Measurements from ENCODE around the gene CAMK4. TPM values are rescaled to one million over a fixed set of nuclear protein-coding genes. Genes with fewer than 3 reads are reported as not detected.
A peak's percentile ranks its signal among the peaks of the same experiment; 100 is the strongest.

Gene CAMK4
- total and polyA plus RNA-seq, 2 donors (not counting 3 experiments of a cell fraction or from before 2014, with no cell fraction given), result 2.2 to 5.4 TPM

DNA sequence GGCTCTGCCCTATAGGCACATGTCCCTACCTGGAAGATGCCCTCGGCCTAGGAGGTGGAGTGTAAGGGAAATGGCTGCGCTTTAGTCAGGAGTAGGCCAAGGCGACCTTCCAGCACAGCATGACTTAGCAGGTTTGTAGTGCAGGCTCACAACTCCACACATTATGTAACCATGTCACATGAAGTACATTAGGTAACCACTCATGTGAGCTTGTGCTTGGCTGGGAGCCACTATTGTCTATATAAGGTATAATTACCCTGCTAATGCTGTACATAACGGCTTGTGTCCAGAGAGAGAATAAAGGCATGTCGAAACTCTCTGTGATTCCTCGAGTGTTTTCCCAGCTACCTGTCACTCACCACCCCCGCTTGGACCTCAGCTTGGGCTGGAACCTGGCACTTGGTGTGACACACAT, 74.9 kb downstream of the CAMK4 start:
- no TSS peak for BruUV-seq (replicated peaks)
- Histone ChIP-seq H3K4me2 (ENCODE audit: insufficient read depth, low read length) (no peak overlapping the region), H2AFZ (ENCODE audit: low read depth, low read length) (no peak overlapping the region), H3K79me2 (ENCODE audit: control insufficient read depth, insufficient read depth, low read length) (no peaks in the 10 kb centered on the region), H3K4me3 (replicated peaks in 1 of 3; ENCODE audit: insufficient read depth in 1 of 3, low read depth in 1 of 3, low read length in 3 of 3) (no peak overlapping the region), H3K27me3 (ENCODE audit: control insufficient read depth in 2 of 2, insufficient read depth in 2 of 2, low read length in 2 of 2) (no peaks in the 10 kb centered on the region), H3K36me3 (ENCODE audit: control insufficient read depth in 2 of 2, extremely low read depth in 1 of 2, insufficient read depth in 2 of 2, low read length in 2 of 2) (no peaks in the 10 kb centered on the region), H3K9me1 (replicated peaks; ENCODE audit: control insufficient read depth, extremely low read depth, insufficient read depth, low read length) (no peaks in the 10 kb centered on the region), H4K20me1 (replicated peaks; ENCODE audit: control insufficient read depth, extremely low read depth, insufficient read depth, low read length) (no peaks in the 10 kb centered on the region), H3K9ac (replicated peaks; ENCODE audit: extremely low read depth, insufficient read depth, low read length) (no peak overlapping the region), H3K9me3 (replicated peaks; ENCODE audit: control insufficient read depth, insufficient read depth, low read length) (no peaks in the 10 kb centered on the region), H3K4me1 (ENCODE audit: control insufficient read depth, extremely low read depth, insufficient read depth, low read length) (no peaks in the 10 kb centered on the region), H3K27ac (ENCODE audit: insufficient read depth, low read depth, low read length) (no peak overlapping the region)
- TF ChIP-seq MYC (IDR thresholded peaks at IDR 0.05; ENCODE audit: low read depth, low read length) (no peak), JUN (IDR thresholded peaks at IDR 0.05; ENCODE audit: borderline replicate concordance, insufficient read depth, insufficient read length, low read depth) (no peak), EZH2 (IDR thresholded peaks at IDR 0.05; ENCODE audit: borderline replicate concordance, low read depth, low read length, severe bottlenecking) (no peak), POLR2AphosphoS5 (IDR thresholded peaks at IDR 0.05; ENCODE audit: insufficient read depth, low read depth, low read length) (no peak), FOS (IDR thresholded peaks at IDR 0.05; ENCODE audit: borderline replicate concordance, insufficient read depth, low read length) (no peak)
- TF ChIP-seq, protein P1, sequence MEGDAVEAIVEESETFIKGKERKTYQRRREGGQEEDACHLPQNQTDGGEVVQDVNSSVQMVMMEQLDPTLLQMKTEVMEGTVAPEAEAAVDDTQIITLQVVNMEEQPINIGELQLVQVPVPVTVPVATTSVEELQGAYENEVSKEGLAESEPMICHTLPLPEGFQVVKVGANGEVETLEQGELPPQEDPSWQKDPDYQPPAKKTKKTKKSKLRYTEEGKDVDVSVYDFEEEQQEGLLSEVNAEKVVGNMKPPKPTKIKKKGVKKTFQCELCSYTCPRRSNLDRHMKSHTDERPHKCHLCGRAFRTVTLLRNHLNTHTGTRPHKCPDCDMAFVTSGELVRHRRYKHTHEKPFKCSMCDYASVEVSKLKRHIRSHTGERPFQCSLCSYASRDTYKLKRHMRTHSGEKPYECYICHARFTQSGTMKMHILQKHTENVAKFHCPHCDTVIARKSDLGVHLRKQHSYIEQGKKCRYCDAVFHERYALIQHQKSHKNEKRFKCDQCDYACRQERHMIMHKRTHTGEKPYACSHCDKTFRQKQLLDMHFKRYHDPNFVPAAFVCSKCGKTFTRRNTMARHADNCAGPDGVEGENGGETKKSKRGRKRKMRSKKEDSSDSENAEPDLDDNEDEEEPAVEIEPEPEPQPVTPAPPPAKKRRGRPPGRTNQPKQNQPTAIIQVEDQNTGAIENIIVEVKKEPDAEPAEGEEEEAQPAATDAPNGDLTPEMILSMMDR (IDR thresholded peaks at IDR 0.05; ENCODE audit: extremely low read depth in 1 of 2, insufficient read depth in 1 of 2, low read depth in 1 of 2, low read length in 2 of 2), result no peak
- TF ChIP-seq, protein P2, sequence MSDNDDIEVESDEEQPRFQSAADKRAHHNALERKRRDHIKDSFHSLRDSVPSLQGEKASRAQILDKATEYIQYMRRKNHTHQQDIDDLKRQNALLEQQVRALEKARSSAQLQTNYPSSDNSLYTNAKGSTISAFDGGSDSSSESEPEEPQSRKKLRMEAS (IDR thresholded peaks at IDR 0.05; ENCODE audit: insufficient read depth, insufficient read length), result no peak
- dilution Hi-C loops (cut with MboI; ENCODE audit: extremely low pct_ligation_motif_present, low sequenced_read_pairs) (no loop called here), intact Hi-C loops (cut with micrococcal nuclease) (no loop called here)
- DNase-seq (ENCODE audit: low read depth, low spot score) (peak; percentile 2), FAIRE-seq (no peak)
- ChIA-PET POLR2A (no interaction called here), CTCF (no interaction called here)
